Measurements from ENCODE around the gene MYO1C.
A peak's percentile ranks its signal among the peaks of the same experiment; 100 is the strongest.
"Not testable (repeated sequence)": the region's sequence is repeated elsewhere in the genome, so short reads cannot be mapped to it uniquely, and the experiment has no call there.

The MYO1C gene
- total RNA-seq: 39.3 to 116 (median 76.1) reads per million in 17 experiments

- peak in 1 of 4 experiments; percentile 27 for DNase-seq
Measured at GRCh38 chr17:1492249-1493206, at the start of gene MYO1C. Gene MYO1C (minus strand): TSS chr17:1492686. CDS start chr17:1492487, 199 bp downstream.

GRCh38 chr17:1541367-1541904 is 49.0 kb upstream of the MYO1C start:
- no peak for DNase-seq

GRCh38 chr17:1539811-1540210 is 47.3 kb upstream of the MYO1C start:
- DNase-seq: no peak

- no peak for DNase-seq
Measured at GRCh38 chr17:1535737-1536136, 43.3 kb upstream of the MYO1C start.

GRCh38 chr17:1533661-1534325 is 41.3 kb upstream of the MYO1C start:
- no peak for DNase-seq

GRCh38 chr17:1532836-1533602 is 40.5 kb upstream of the MYO1C start:
- peak; percentile 41 to 69 (median 52) for DNase-seq

GRCh38 chr17:1529863-1530262 is 37.4 kb upstream of the MYO1C start:
- no peak for DNase-seq

GRCh38 chr17:1526876-1527275 is 34.4 kb upstream of the MYO1C start:
- not testable (repeated sequence) for DNase-seq

- DNase-seq: no peak
Measured at GRCh38 chr17:1522626-1523025, 30.1 kb upstream of the MYO1C start.

- no peak for DNase-seq
Measured at GRCh38 chr17:1521086-1521640, 28.7 kb upstream of the MYO1C start.

GRCh38 chr17:1519678-1520077 is 27.2 kb upstream of the MYO1C start:
- DNase-seq: no peak

GRCh38 chr17:1518410-1518809 is 25.9 kb upstream of the MYO1C start:
- no peak for DNase-seq

GRCh38 chr17:1516388-1517161 is 24.1 kb upstream of the MYO1C start, which contains the start of gene INPP5K:
Gene INPP5K (minus strand): TSS chr17:1516612. CDS start chr17:1516499, 113 bp downstream.
- peak; percentile 99 to 100 (median 99) for DNase-seq

- DNase-seq: peak; percentile 80 to 88 (median 83)
Measured at GRCh38 chr17:1515640-1516387, 23.3 kb upstream of the MYO1C start.

- no peak for DNase-seq
Measured at GRCh38 chr17:1512351-1512750, 19.9 kb upstream of the MYO1C start.

GRCh38 chr17:1511756-1512321 is 19.4 kb upstream of the MYO1C start:
- peak in 1 of 4 experiments; percentile 2 for DNase-seq

- peak in 1 of 4 experiments; percentile 1 for DNase-seq
Measured at GRCh38 chr17:1511290-1511689, 18.8 kb upstream of the MYO1C start.

GRCh38 chr17:1509290-1509881 is 16.9 kb upstream of the MYO1C start:
- DNase-seq: peak; percentile 45 to 74 (median 61)

- DNase-seq: not testable (repeated sequence)
Measured at GRCh38 chr17:1508709-1509108, 16.2 kb upstream of the MYO1C start.

All from suppressor macrophage (primary cell).